Activated T-helper 1 cell treated with anti-CD3 and anti-CD28 coated beads, Interleukin-2, amount 50 U/mL, for 16 hours (primary cell): Measurements from ENCODE around the gene SPRED3.
"Not testable (repeated sequence)": the region's sequence is repeated elsewhere in the genome, so short reads cannot be mapped to it uniquely, and the experiment has no call there.

ENCODE experiments used
- DNase-seq, 2 donors: peaks; one replicate each; pipeline ENCODE4 v3.0.0-alpha.2; 2020; ENCODE audit warnings: low read depth in 1 of 2, low spot score in 1 of 2

The SPRED3 gene

DNA sequence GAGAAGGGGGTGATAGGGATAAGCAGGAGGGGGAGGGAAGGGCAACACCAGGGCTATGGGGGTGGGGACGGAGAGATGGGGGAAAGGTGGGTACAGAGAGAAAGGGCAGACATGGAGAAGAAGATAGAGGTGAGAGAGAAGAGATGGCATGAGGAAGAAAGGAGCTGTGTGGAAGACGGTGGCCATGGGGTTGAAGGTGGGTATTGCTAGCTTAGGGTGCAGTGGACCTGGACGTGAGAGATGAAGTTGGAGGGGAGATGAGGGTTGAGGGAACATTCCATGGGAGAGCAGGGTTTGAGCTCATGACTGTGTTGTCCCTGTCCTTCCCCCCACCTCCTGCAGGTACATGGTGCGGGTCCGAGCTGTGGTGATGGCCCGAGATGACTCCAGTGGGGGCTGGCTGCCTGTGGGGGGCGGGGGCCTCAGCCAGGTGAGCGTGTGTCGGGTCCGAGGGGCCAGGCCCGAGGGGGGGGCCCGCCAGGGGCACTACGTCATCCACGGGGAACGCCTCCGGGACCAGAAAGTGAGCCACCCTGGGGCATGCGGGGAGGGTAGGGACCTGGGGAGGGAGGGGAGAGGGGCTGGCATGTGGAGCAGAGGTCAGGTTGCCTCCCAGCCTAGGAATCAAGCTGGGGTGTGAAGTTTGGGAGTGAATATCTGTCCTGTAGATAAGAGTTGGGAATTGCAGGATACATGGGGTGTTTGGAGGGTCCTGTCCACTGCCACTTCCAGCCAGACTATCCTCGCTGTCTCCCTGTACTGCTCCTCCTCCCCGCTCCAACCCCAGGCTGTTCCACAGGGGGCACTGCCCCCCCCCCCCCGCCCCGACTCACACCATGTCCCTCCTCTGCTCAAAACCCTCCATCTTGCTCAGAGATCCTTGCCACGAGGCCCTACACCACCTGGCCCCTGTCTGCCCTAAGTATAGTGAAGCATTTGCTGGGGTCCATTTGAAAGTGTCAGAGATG is 1.7 kb downstream of the SPRED3 start:
- no peak for DNase-seq

- no peak for DNase-seq
These were observed 3.5 kb downstream of the SPRED3 start for GRCh38 chr19:38391911-38392464.

DNA sequence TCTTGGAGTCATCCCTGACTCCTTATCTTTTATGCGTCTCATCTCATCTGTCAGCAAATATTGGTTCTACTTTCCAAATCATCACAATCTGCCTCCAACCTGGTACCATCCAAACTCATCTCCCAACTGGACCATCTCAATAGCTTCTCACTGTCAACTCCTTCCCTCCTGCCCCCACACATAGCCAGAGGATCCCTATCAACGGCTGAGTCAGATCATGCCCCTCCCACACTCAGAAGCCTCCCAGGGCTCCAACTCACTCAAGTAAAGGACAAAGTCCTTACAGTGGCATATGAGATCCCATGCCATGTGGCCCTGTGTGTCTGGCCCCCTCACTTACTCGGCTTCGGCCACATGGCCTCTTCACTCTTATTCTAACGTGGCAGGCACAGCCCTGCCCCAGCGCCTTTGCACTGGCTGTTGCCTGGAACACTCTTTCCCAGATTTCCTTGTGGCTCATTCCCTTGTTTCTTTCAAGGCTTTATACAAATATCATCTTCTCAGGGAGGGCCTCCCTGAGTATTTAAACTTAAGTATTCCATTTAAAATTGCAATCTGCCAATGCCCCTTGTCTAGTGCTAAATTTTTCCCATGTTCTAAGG is 4.3 kb downstream of the SPRED3 start:
- DNase-seq, result no peak

DNA sequence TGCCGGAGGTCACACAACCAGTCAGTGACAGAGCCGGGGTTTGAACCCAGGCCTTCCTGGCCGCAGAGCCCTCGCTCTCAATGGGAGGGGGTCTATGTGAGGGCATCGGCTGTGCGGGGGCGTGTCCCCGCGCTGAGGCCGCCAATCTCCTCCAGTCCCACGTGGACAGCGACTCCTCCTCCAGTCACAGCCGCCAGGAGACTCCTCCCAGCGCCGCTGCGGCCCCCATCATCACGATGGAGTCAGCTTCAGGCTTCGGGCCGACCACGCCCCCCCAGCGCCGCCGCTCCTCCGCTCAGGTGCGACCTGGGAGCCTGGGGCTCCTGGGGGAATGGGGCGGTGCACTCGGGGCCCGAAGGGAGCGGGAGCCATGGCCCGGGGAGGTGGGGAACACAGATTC is 6.0 kb downstream of the SPRED3 start:
- peak; percentile 22 to 56 for DNase-seq

GRCh38 chr19:38395381-38396114 is 7.1 kb downstream of the SPRED3 start:
- DNase-seq, result no peak

GRCh38 chr19:38399081-38399480 is 10.6 kb downstream of the SPRED3 start:
- no peak for DNase-seq

DNA sequence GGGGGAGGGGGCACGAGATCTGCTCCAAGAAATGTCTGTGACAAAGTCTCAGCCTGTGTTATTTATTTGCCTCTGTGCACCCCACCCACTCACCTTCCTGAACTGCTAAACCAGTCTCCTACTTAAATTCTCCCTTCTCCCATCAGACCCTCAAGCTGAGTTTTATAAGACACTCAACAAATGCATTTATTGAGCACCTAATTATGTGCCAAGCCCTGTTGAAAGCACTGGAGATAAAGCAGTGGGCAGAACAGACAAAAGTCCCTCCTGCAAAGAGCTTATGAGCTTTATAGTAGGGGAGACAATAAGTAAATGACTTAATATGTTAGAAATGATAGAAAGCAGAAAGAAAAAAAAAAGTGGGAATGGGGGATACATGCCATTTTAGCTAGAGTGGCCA is 11.0 kb downstream of the SPRED3 start:
- no peak for DNase-seq

GRCh38 chr19:38400361-38400760 is 11.9 kb downstream of the SPRED3 start:
- DNase-seq, result no peak

GRCh38 chr19:38401148-38401547 is 12.7 kb downstream of the SPRED3 start:
- DNase-seq, result no peak

DNA sequence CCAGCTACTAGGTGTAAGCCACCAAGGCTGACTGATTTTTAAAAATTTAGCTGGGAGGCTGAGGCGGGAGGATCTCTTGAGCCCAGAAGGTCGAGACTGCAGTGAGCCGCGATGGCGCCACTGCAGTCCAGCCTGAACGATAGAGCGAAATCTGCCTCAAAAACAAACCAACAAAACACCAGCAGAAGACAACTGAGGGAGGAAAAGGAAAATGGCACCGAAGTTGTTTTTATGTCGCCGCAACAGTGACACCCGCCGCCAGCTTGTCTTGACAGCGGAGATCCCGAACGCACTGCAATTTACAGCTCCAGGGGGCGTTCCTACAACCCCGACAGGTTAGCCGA is 14.1 kb downstream of the SPRED3 start:
- DNase-seq, result no peak

- DNase-seq, result peak; percentile 95 to 98
These were observed 14.6 kb downstream of the SPRED3 start, which contains the start of gene FAM98C for GRCh38 chr19:38402967-38403674. TSS of gene FAM98C (plus strand) at chr19:38403093. CDS start at chr19:38403154, 61 bp downstream.

DNA sequence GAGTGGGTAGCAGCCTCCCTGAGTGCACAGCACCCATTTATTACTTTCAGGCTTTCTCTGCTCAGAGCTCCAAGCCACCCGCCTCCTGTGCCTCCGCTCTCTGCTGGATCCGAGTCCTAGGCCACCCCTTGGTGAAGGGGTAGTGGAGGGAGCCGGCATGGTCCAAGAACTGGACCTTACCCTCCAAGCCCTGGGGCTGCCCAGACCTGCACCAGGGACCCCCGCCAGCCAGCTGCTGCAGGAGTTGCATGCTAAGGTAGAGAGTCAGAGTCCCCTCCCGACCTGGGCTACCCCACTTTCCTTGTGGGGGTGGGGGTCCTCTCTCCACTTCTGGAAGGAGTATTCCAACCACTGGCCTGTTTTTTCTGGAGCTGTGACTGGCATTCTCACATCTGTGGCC is 16.4 kb downstream of the SPRED3 start:
- DNase-seq, result no peak

DNA sequence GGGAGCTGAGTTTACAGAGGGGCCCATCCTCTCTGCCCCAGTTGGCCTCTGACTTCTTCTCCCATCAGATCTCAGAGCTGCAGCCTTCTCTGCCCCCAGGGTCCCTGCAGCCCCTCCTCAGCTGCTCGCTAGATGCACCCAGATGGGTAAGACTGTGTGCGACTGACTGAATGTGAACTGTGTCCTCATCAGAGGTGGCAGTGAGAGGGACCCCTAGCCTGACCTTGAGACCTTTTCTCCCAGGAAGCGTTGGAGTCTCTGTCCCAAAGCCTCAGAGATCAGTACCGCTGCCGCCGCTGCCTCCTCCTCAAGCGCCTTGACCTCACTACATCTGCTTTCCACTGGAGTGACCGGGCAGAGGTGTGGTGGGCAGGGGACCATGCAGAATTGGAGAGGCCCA is 16.8 kb downstream of the SPRED3 start:
- DNase-seq, result no peak

GRCh38 chr19:38409631-38410133 is 21.2 kb downstream of the SPRED3 start:
- DNase-seq, result no peak

DNA sequence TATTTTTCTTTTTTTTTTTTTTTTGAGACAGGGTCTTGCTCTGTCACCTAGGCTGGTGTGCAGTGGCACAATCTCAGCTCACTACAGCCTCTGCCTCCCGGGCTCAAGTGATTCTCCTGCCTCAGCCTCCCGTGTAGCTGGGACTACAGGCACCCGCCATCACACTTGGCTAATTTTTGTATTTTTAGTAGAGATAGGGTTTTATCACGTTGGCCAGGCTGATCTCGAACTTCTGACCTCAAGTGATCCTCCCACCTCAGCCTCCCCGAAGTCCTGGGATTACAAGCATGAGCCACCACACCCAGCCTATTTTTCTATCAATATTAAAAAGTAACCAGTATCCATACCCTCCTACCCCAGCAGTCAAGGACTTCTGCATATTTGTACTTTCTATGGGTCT is 21.9 kb downstream of the SPRED3 start:
- not testable (repeated sequence) for DNase-seq

- no peak for DNase-seq
These were observed 22.7 kb downstream of the SPRED3 start for GRCh38 chr19:38411041-38411712.

DNA sequence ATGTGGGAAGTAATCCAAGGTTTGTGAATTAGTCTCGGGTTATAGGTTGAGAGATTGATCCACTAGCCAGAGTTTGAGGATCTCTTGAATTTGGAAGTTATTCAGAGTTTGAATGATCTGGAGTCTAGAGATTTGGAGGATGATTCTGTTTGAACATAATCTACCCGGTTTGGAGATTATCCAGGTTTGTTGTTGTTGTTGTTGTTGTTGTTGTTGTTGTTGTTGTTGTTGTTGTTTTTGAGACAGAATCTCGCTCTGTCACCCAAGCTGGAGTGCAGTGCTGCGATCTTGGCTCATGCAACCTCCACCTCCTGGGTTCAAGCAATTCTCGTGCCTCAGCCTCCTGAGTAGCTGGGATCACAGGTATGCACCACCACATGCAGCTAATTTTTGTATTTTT is 23.4 kb downstream of the SPRED3 start:
- DNase-seq, result not testable (repeated sequence)

GRCh38 chr19:38412491-38412890 is 24.0 kb downstream of the SPRED3 start:
- DNase-seq, result no peak

GRCh38 chr19:38412961-38413360 is 24.5 kb downstream of the SPRED3 start:
- DNase-seq, result no peak

DNA sequence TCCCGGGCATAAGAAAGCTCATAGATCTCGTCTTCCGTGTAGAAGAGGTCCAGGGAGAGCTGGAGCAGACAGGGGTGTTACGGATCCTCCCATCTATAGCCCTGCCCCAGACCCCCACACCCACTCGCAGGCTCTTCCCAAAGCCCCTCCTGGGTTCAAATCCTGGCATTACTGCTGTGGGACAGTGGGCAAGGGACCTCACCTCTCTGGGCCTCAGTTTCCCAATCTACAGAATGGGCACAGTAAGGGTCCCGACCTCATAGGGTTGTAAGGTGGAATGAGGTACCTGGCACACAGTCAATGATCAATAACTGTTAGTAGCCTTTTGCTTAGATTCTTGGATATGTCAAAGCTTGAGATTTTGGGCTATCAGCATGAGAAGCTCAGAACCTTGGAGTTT is 24.9 kb downstream of the SPRED3 start:
- DNase-seq, result no peak
